Stimulated activated memory B cell treated with anti-CD40 and anti-IgM and Interleukin-4, amounts not matched to agents 10 μg/mL and 1 μg/mL and 100 μg/mL, for 72 hours (primary cell): ENCODE measurements around the gene MACROD2.

Experiments
- ATAC-seq: fragments of 150-1000 bp; cut with Tn5 transposase; 2 replicates; pipeline ENCODE4 v1.10.0; 2021
- H3K27ac Mint-ChIP-seq: one replicate; pipeline ENCODE4 v1.8.0; 2022; ENCODE audit warnings: mild to moderate bottlenecking, mixed read lengths
- H3K27me3 Mint-ChIP-seq: one replicate; pipeline ENCODE4 v1.8.0; 2022; ENCODE audit warnings: mixed read lengths
- H3K36me3 Mint-ChIP-seq: one replicate; pipeline ENCODE4 v1.8.0; 2022; ENCODE audit warnings: mixed read lengths
- H3K4me1 Mint-ChIP-seq: one replicate; pipeline ENCODE4 v1.8.0; 2022; ENCODE audit warnings: mixed read lengths
- H3K4me3 Mint-ChIP-seq: one replicate; pipeline ENCODE4 v1.8.0; 2022; ENCODE audit warnings: mild to moderate bottlenecking, moderate library complexity, mixed read lengths
- H3K9me3 Mint-ChIP-seq: one replicate; pipeline ENCODE4 v1.8.0; 2022; ENCODE audit warnings: mixed read lengths

MACROD2 gene

DNA sequence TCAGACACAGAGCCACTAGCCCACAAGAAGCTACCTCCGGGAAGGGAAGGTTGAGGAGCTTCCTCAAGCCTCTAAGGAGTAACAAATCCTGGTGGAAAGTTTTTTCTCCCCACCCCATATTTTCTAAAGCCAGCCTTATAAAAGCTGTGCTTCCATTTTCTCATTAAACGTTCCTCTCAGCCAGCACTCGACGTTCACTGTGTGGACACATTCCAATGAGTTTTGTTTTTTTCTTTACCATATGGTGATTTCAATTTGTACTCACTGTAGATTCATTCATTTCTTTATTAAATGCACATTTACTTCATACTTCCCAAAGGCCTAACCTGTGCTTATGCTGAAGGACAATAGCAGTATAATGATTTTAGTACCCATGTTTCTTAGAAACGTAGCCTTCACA, 536.5 kb downstream of the MACROD2 start:
- H3K4me1 Mint-ChIP-seq = no peaks in the 10 kb centered on the region
- ATAC-seq = no peak
- H3K27me3 Mint-ChIP-seq = no peaks in the 10 kb centered on the region

GRCh38 chr20:14536738-14537137, 541.4 kb downstream of the MACROD2 start:
- H3K9me3 Mint-ChIP-seq = no peaks in the 10 kb centered on the region
- H3K36me3 Mint-ChIP-seq = no peaks in the 10 kb centered on the region
- H3K4me1 Mint-ChIP-seq = no peaks in the 10 kb centered on the region
- H3K27me3 Mint-ChIP-seq = no peaks in the 10 kb centered on the region
- H3K27ac Mint-ChIP-seq = no peak overlapping the region
- no peak for ATAC-seq
- H3K4me3 Mint-ChIP-seq = no peak overlapping the region

More for the DNA sequence above, 536.5 kb downstream of the MACROD2 start:
- Mint-ChIP-seq H3K27ac (no peak overlapping the region), H3K9me3 (no peaks in the 10 kb centered on the region), H3K36me3 (no peaks in the 10 kb centered on the region), H3K4me3 (no peak overlapping the region)

- peak; percentile 84 for ATAC-seq
- Mint-ChIP-seq H3K4me1 (no peaks in the 10 kb centered on the region), H3K9me3 (no peaks in the 10 kb centered on the region), H3K27me3 (no peaks in the 10 kb centered on the region), H3K27ac (no peak overlapping the region), H3K4me3 (no peak overlapping the region), H3K36me3 (no peaks in the 10 kb centered on the region)
Observed at GRCh38 chr20:14538433-14538832, 543.1 kb downstream of the MACROD2 start.

- Mint-ChIP-seq H3K4me3 (no peak overlapping the region), H3K4me1 (no peaks in the 10 kb centered on the region), H3K27me3 (no peaks in the 10 kb centered on the region), H3K27ac (no peak overlapping the region), H3K9me3 (no peaks in the 10 kb centered on the region), H3K36me3 (no peaks in the 10 kb centered on the region)
- ATAC-seq = no peak
Observed at GRCh38 chr20:14543040-14543439, 547.7 kb downstream of the MACROD2 start.

- Mint-ChIP-seq H3K27ac (no peak overlapping the region), H3K4me1 (no peaks in the 10 kb centered on the region), H3K4me3 (no peak overlapping the region), H3K27me3 (no peaks in the 10 kb centered on the region), H3K9me3 (no peaks in the 10 kb centered on the region), H3K36me3 (no peaks in the 10 kb centered on the region)
- ATAC-seq = peak; percentile 8
Observed at GRCh38 chr20:14544688-14545087, 549.4 kb downstream of the MACROD2 start.

- H3K36me3 Mint-ChIP-seq = no peaks in the 10 kb centered on the region
- ATAC-seq = no peak
- no peaks in the 10 kb centered on the region for H3K9me3 Mint-ChIP-seq
- no peaks in the 10 kb centered on the region for H3K27me3 Mint-ChIP-seq
- H3K4me3 Mint-ChIP-seq = no peak overlapping the region
- H3K4me1 Mint-ChIP-seq = no peaks in the 10 kb centered on the region
- no peak overlapping the region for H3K27ac Mint-ChIP-seq
Observed at GRCh38 chr20:14550655-14551054, 555.3 kb downstream of the MACROD2 start.

DNA sequence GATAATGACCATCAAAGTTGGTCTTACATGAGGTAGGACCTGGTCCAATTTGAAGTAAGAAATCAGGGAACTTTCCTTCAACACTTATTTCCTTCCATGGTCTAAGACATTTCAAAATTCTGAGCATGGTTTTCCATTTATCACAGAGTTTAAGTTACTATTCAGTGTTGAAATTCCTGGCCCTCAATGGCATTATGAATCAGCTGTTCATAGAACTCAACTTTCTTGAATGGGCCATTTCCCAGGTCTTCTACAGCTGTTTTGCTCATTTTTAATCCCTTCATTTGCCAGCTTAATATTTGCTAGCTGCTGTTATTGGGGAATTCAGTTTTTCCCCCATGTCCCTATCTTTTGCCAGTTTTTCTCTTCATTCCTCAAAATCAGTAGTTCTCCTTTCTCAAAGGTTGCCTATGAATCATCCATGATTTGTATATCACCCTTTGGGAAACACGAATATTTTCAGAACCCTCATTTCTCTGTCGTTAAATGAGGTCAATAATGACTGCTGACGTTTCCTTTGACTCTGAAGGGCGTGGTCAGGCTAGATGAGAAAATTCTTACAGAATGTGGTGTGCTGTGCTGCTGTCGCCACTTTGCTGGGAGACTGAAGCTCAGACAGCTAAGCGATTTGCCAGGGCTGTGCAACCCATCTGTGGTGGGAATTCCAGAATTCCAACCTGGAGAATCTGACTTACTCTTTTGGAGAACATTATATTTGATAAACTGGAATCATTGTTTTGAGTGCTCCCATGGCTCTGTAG, 558.6 kb downstream of the MACROD2 start:
- Mint-ChIP-seq H3K4me1 (no peaks in the 10 kb centered on the region), H3K27me3 (no peaks in the 10 kb centered on the region), H3K4me3 (no peak overlapping the region), H3K27ac (no peak overlapping the region), H3K36me3 (no peaks in the 10 kb centered on the region), H3K9me3 (peaks cover 2% of the 10 kb centered on the region)
- ATAC-seq = no peak

DNA sequence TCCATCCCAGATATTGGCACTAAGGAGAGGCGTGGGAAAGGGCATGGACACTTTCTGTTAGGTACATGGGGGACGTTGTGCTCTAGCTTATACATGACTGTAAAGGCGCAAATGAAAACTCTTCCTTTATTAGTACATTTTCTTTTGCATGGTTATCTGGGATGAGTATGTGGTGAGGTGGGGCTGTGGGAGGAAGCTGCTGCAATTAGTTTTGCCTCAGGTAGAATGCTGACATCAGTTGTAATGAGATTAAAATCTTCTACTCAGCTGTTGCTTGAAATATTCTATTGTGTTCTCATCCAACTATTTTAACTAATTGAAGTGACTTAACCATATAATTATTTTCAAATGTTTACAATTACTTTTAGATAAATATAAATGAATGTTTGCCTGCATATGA, 560.4 kb downstream of the MACROD2 start:
- no peaks in the 10 kb centered on the region for H3K4me1 Mint-ChIP-seq
- ATAC-seq = no peak
- no peaks in the 10 kb centered on the region for H3K36me3 Mint-ChIP-seq
- H3K4me3 Mint-ChIP-seq = no peak overlapping the region
- H3K9me3 Mint-ChIP-seq = peaks cover 2% of the 10 kb centered on the region
- H3K27ac Mint-ChIP-seq = no peak overlapping the region
- no peaks in the 10 kb centered on the region for H3K27me3 Mint-ChIP-seq

- H3K9me3 Mint-ChIP-seq = peaks cover 2% of the 10 kb centered on the region
- H3K27ac Mint-ChIP-seq = no peak overlapping the region
- H3K4me1 Mint-ChIP-seq = no peaks in the 10 kb centered on the region
- H3K4me3 Mint-ChIP-seq = no peak overlapping the region
- no peak for ATAC-seq
- H3K36me3 Mint-ChIP-seq = no peaks in the 10 kb centered on the region
- no peaks in the 10 kb centered on the region for H3K27me3 Mint-ChIP-seq
Observed at GRCh38 chr20:14556206-14556605, 560.9 kb downstream of the MACROD2 start.

GRCh38 chr20:14559612-14560011, 564.3 kb downstream of the MACROD2 start:
- Mint-ChIP-seq H3K27me3 (no peaks in the 10 kb centered on the region), H3K9me3 (peaks cover 2% of the 10 kb centered on the region), H3K4me1 (no peaks in the 10 kb centered on the region), H3K36me3 (no peaks in the 10 kb centered on the region), H3K27ac (no peak overlapping the region), H3K4me3 (no peak overlapping the region)
- ATAC-seq = no peak

- no peak overlapping the region for H3K27ac Mint-ChIP-seq
- no peaks in the 10 kb centered on the region for H3K4me1 Mint-ChIP-seq
- no peak for ATAC-seq
- no peaks in the 10 kb centered on the region for H3K27me3 Mint-ChIP-seq
- no peaks in the 10 kb centered on the region for H3K36me3 Mint-ChIP-seq
- H3K9me3 Mint-ChIP-seq = peaks cover 2% of the 10 kb centered on the region
- no peak overlapping the region for H3K4me3 Mint-ChIP-seq
Observed at GRCh38 chr20:14561741-14562221, 566.5 kb downstream of the MACROD2 start.

GRCh38 chr20:14562981-14563380, 567.7 kb downstream of the MACROD2 start:
- Mint-ChIP-seq H3K4me1 (no peaks in the 10 kb centered on the region), H3K27me3 (no peaks in the 10 kb centered on the region), H3K36me3 (no peaks in the 10 kb centered on the region), H3K27ac (no peak overlapping the region), H3K9me3 (peaks cover 1% of the 10 kb centered on the region), H3K4me3 (no peak overlapping the region)
- ATAC-seq = no peak

GRCh38 chr20:14566505-14566904, 571.2 kb downstream of the MACROD2 start:
- no peaks in the 10 kb centered on the region for H3K9me3 Mint-ChIP-seq
- H3K4me1 Mint-ChIP-seq = no peaks in the 10 kb centered on the region
- no peak for ATAC-seq
- H3K27me3 Mint-ChIP-seq = no peaks in the 10 kb centered on the region
- no peak overlapping the region for H3K4me3 Mint-ChIP-seq
- no peaks in the 10 kb centered on the region for H3K36me3 Mint-ChIP-seq
- H3K27ac Mint-ChIP-seq = no peak overlapping the region

DNA sequence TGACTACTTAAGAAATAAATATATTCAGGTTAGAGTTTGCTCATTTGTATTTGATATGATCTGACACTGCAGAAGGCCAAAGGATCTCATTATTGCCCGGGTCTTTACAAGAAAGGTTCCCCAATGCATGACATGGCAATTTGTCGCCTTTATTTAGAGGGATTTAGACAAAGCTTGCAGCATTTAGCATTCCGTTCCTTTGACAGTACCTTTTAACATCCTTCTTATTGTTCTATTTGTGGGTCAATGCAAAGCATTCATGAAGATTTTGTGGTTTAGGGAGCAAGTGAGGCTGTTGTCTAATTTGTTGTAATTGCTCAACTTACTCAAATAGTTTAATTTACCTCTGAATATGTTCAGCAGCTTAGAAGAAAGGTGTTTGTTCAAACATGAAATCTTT, 572.9 kb downstream of the MACROD2 start:
- Mint-ChIP-seq H3K9me3 (no peaks in the 10 kb centered on the region), H3K4me3 (no peak overlapping the region), H3K36me3 (no peaks in the 10 kb centered on the region), H3K27me3 (no peaks in the 10 kb centered on the region), H3K4me1 (no peaks in the 10 kb centered on the region), H3K27ac (no peak overlapping the region)
- ATAC-seq = no peak

- Mint-ChIP-seq H3K27me3 (no peaks in the 10 kb centered on the region), H3K4me1 (no peaks in the 10 kb centered on the region), H3K9me3 (no peaks in the 10 kb centered on the region), H3K27ac (no peak overlapping the region), H3K36me3 (no peaks in the 10 kb centered on the region), H3K4me3 (no peak overlapping the region)
- no peak for ATAC-seq
Observed at GRCh38 chr20:14568701-14569100, 573.4 kb downstream of the MACROD2 start.

DNA sequence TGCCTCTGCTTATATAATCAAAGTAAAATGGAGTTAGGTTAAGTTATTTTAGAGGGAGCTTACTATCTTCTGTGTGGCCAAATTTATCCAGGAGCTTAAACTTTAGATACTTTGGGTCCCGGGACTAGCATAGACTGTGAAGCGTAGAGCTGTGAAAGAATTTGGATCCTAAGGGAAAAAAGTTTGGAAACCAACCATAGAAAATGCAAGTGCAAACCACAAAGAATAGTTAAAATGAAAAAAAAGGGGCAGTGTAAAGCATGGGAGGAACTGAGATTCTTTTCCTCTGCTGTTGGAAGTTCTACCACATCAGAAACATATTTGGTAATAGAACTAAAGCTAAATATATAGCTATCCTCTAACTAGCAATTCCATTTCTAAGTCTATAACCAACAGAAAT, 574.3 kb downstream of the MACROD2 start:
- no peaks in the 10 kb centered on the region for H3K9me3 Mint-ChIP-seq
- H3K36me3 Mint-ChIP-seq = no peaks in the 10 kb centered on the region
- no peaks in the 10 kb centered on the region for H3K4me1 Mint-ChIP-seq
- H3K4me3 Mint-ChIP-seq = no peak overlapping the region
- no peak overlapping the region for H3K27ac Mint-ChIP-seq
- no peaks in the 10 kb centered on the region for H3K27me3 Mint-ChIP-seq
- no peak for ATAC-seq
